SK-N-SH treated with all-trans-retinoic acid at 6 μM for 48 hours (cell line): Measurements from ENCODE around the gene FES.

Experiments used
- ISL1 ChIP-seq: fragments of 250-450 bp; sonication (Bioruptor Pico); IDR thresholded peaks from 2 replicates; pipeline ENCODE4 v2.1.2; 2022; ENCODE audit warnings: mild to moderate bottlenecking, moderate library complexity
- PPARA ChIP-seq: fragments of 250-450 bp; sonication (Bioruptor Pico); IDR thresholded peaks from 2 replicates; pipeline ENCODE4 v1.5.0; 2020; ENCODE audit warnings: mild to moderate bottlenecking, borderline replicate concordance
- SNAI2 ChIP-seq: fragments of 250-450 bp; sonication (Bioruptor Pico); IDR thresholded peaks from 2 replicates; pipeline ENCODE4 v1.5.0; 2020; ENCODE audit warnings: mild to moderate bottlenecking, moderate library complexity
- TOX ChIP-seq: fragments of 250-450 bp; sonication (Bioruptor Pico); IDR thresholded peaks from 2 replicates; pipeline ENCODE4 v1.8.0; 2021; ENCODE audit warnings: mild to moderate bottlenecking, moderate library complexity, borderline replicate concordance
- ZC3H10 ChIP-seq: fragments of 250-450 bp; sonication (Bioruptor Pico); IDR thresholded peaks from 2 replicates; pipeline ENCODE4 v1.5.1; 2021; ENCODE audit warnings: mild to moderate bottlenecking, moderate library complexity
- ZFP30 ChIP-seq: fragments of 450-650 bp; formaldehyde crosslinking; IDR thresholded peaks from 2 replicates; pipeline ENCODE4 v1.5.0; 2022; ENCODE audit warnings: mild to moderate bottlenecking, moderate library complexity
- ZNF565 ChIP-seq: fragments of 450-650 bp; formaldehyde crosslinking; conservative IDR thresholded peaks from 2 replicates; pipeline ENCODE4 v1.5.0; 2020; ENCODE audit warnings: low read depth, mild to moderate bottlenecking, moderate library complexity
- TF ChIP-seq, protein P1 (sequence below): fragments of 250-450 bp; sonication (Bioruptor Pico); IDR thresholded peaks from 2 replicates; pipeline ENCODE4 v1.5.1; 2020; ENCODE audit warnings: low read depth, mild to moderate bottlenecking, moderate library complexity
- TF ChIP-seq, protein P2 (sequence below): fragments of 250-450 bp; sonication (Bioruptor Pico); IDR thresholded peaks from 2 replicates; pipeline ENCODE4 v1.5.0; 2020; ENCODE audit warnings: mild to moderate bottlenecking, moderate library complexity

DNA sequence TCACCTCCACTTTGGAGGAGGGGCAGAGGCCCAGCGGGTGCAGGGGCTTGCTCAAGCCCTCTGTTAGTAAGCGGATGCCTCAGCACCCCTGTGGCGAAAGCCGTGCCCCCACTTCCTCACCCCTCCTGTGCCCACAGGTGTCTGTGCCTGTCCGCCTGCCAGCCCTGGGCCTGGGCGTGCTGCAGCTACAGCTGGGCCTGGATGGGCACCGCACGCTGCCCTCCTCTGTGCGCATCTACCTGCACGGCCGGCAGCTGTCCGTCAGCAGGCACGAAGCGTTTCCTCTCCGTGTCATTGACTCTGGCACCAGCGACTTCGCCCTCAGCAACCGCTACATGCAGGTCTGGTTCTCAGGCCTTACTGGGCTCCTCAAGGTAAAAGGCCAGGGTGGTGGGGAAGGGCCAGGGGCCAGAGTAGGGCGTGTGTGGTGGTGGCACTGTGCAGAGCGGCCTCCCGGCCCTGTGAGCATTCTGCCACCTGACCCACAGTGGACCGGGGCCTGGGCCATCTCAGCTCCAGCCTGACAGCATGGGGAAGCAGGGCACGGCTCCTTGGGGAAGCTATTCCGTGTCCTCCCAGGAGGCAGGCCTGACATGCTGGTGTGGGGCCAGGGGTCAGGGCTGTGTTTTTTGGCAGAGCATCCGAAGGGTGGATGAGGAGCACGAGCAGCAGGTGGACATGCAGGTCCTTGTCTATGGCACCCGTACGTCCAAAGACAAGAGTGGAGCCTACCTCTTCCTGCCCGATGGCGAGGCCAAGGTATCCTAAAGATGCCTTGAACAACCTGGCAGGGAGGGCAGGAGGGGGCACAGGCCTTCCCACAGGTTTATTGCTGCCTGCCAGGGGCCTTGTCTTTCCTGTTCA lies 27.8 kb downstream of the FES start:
- TF ChIP-seq ISL1 (CRISPR knock-in tag) (no peak), ZNF565 (CRISPR knock-in tag) (no peak), ZC3H10 (CRISPR knock-in tag) (no peak), TOX (no peak), SNAI2 (CRISPR knock-in tag) (no peak), PPARA (CRISPR knock-in tag) (no peak), ZFP30 (CRISPR knock-in tag) (no peak)
- TF ChIP-seq, protein P1, sequence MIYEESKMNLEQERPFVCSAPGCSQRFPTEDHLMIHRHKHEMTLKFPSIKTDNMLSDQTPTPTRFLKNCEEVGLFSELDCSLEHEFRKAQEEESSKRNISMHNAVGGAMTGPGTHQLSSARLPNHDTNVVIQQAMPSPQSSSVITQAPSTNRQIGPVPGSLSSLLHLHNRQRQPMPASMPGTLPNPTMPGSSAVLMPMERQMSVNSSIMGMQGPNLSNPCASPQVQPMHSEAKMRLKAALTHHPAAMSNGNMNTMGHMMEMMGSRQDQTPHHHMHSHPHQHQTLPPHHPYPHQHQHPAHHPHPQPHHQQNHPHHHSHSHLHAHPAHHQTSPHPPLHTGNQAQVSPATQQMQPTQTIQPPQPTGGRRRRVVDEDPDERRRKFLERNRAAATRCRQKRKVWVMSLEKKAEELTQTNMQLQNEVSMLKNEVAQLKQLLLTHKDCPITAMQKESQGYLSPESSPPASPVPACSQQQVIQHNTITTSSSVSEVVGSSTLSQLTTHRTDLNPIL (CRISPR knock-in tag), result no peak
- TF ChIP-seq, protein P2, sequence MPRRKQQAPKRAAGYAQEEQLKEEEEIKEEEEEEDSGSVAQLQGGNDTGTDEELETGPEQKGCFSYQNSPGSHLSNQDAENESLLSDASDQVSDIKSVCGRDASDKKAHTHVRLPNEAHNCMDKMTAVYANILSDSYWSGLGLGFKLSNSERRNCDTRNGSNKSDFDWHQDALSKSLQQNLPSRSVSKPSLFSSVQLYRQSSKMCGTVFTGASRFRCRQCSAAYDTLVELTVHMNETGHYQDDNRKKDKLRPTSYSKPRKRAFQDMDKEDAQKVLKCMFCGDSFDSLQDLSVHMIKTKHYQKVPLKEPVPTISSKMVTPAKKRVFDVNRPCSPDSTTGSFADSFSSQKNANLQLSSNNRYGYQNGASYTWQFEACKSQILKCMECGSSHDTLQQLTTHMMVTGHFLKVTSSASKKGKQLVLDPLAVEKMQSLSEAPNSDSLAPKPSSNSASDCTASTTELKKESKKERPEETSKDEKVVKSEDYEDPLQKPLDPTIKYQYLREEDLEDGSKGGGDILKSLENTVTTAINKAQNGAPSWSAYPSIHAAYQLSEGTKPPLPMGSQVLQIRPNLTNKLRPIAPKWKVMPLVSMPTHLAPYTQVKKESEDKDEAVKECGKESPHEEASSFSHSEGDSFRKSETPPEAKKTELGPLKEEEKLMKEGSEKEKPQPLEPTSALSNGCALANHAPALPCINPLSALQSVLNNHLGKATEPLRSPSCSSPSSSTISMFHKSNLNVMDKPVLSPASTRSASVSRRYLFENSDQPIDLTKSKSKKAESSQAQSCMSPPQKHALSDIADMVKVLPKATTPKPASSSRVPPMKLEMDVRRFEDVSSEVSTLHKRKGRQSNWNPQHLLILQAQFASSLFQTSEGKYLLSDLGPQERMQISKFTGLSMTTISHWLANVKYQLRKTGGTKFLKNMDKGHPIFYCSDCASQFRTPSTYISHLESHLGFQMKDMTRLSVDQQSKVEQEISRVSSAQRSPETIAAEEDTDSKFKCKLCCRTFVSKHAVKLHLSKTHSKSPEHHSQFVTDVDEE, result no peak
